Nephron (organoid): ENCODE results near the gene BATF3.
"Not testable (repeated sequence)": the region's sequence is repeated elsewhere in the genome, so short reads cannot be mapped to it uniquely, and the experiment has no call there.

Experiments
- H3K27ac Mint-ChIP-seq, 3 experiments: 2 replicates each; pipeline ENCODE4 v1.8.0; 2020; ENCODE audit warnings: mixed read lengths in 3 of 3, mild to moderate bottlenecking in 2 of 3, moderate library complexity in 1 of 3
- H3K27me3 Mint-ChIP-seq: 2 replicates; pipeline ENCODE4 v1.8.0; 2021; ENCODE audit warnings: low read depth, mild to moderate bottlenecking, moderate library complexity, mixed read lengths
- H3K36me3 Mint-ChIP-seq: 2 replicates; pipeline ENCODE4 v1.8.0; 2020; ENCODE audit warnings: low read depth, mixed read lengths
- H3K4me1 Mint-ChIP-seq: 2 replicates; pipeline ENCODE4 v1.8.0; 2020; ENCODE audit warnings: mixed read lengths
- H3K4me3 Mint-ChIP-seq, 3 experiments: 2 replicates each; pipeline ENCODE4 v1.8.0; 2020; ENCODE audit warnings: mild to moderate bottlenecking in 3 of 3, mixed read lengths in 3 of 3, moderate library complexity in 2 of 3
- H3K9me3 Mint-ChIP-seq: 2 replicates; pipeline ENCODE4 v1.8.0; 2020; ENCODE audit warnings: mixed read lengths
- TF ChIP-seq, protein P1 (sequence below), 3 experiments: fragments of 200-600 bp; sonication (generic); IDR thresholded peaks; one replicate each; pipeline ENCODE4 v1.5.0; 2021; ENCODE audit warnings: antibody characterized with exemption in 3 of 3; ENCODE audit not compliant: unreplicated experiment in 3 of 3

Gene BATF3

DNA sequence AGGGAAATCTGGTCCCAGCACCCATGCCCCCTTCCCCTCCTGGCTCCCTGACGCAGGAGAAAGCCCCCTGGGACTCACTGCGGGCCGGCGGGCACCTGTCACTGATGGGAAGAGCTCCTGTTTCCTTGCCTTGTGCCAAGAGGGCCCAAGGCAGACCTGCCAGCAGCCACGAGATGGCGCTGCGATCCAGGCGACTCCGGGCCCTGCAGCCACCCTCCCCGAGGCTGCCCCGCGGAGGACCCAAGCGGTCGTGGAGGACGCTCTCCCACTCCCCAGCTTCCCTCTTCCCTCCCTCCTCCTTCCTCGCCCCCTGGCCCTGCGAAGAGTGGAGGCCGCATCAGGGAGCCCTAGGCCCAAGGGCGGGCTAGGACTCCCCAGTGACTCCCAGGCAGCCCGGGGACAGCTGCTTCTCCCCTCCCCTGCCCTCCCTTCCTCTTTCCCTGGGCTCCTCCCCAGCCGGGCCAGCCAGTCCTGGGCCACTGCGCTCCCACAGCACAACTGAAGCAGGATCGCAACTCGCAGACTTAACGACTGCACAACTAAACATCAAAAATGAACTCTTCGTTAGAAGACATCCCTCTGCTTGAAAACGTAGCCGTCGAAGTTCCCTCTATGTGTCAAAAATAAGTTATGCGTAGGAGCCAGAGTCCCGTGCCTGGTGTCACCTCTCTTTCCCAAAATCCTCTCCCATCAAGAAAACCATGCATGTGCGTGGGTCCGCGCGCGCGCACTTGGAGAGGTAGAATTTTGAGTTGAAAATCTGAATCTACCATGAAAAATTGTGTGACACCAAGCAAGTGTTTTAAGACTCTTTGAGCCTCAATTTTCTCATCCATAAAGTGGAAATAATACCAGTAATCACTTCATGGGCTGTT is 34.2 kb downstream of the BATF3 start:
- Mint-ChIP-seq H3K4me3 (peak overlapping the region; percentile 78 to 85 (median 82)), H3K27ac (peak overlapping the region; percentile 16 to 43 (median 26)), H3K9me3 (peaks cover 2% of the 10 kb centered on the region), H3K4me1 (peaks cover 28% of the 10 kb centered on the region), H3K36me3 (no peaks in the 10 kb centered on the region), H3K27me3 (peaks cover 18% of the 10 kb centered on the region)
- TF ChIP-seq, protein P1, sequence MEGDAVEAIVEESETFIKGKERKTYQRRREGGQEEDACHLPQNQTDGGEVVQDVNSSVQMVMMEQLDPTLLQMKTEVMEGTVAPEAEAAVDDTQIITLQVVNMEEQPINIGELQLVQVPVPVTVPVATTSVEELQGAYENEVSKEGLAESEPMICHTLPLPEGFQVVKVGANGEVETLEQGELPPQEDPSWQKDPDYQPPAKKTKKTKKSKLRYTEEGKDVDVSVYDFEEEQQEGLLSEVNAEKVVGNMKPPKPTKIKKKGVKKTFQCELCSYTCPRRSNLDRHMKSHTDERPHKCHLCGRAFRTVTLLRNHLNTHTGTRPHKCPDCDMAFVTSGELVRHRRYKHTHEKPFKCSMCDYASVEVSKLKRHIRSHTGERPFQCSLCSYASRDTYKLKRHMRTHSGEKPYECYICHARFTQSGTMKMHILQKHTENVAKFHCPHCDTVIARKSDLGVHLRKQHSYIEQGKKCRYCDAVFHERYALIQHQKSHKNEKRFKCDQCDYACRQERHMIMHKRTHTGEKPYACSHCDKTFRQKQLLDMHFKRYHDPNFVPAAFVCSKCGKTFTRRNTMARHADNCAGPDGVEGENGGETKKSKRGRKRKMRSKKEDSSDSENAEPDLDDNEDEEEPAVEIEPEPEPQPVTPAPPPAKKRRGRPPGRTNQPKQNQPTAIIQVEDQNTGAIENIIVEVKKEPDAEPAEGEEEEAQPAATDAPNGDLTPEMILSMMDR (IDR thresholded peaks at IDR 0.05; ENCODE audit: unreplicated experiment in 3 of 3) = peak; percentile 96 to 97 (median 96)

DNA sequence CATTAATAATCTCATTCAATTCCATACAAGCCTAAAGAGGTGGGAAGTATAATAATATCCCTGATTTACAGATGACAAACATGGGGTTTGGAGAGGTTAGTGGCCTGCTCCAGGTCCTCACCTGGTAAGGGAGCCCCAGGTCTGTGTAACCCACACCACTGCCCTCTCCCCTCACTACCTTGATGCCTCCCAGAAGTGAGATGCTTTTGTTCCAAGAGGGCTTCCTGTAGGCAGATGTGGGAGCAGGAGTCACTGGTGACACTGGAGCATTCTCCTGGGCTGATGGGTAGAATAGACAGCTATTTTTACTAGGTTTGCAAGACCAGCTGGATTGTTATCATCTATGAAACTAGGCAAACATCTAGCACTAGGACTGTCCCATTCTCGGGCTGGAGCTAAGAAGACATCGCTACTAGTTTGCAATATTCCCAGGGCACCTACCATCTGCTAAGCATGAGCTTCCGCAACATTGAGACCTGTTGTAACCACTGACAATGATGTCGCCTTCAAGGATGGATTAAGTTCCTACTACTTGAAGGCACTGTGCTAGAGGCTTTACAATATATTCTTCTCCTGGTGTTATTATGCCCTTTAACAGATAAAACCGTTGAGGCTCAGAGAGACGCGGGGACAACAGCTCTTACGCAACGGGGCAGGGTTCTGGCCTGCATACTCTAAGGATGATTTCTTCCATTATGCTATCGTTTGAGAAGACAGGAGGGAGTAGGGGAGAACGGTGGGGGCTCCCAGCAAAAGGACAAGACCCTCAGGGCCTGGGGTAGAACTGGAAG is 35.0 kb downstream of the BATF3 start:
- H3K27me3 Mint-ChIP-seq = peaks cover 18% of the 10 kb centered on the region
- peaks cover 28% of the 10 kb centered on the region for H3K4me1 Mint-ChIP-seq
- H3K27ac Mint-ChIP-seq = no peak overlapping the region
- H3K36me3 Mint-ChIP-seq = no peaks in the 10 kb centered on the region
- H3K4me3 Mint-ChIP-seq = peak overlapping the region in 2 of 3 experiments; percentile 69 to 82
- TF ChIP-seq, protein P1 (IDR thresholded peaks at IDR 0.05; ENCODE audit: unreplicated experiment in 3 of 3) = no peak
- H3K9me3 Mint-ChIP-seq = peaks cover 2% of the 10 kb centered on the region

DNA sequence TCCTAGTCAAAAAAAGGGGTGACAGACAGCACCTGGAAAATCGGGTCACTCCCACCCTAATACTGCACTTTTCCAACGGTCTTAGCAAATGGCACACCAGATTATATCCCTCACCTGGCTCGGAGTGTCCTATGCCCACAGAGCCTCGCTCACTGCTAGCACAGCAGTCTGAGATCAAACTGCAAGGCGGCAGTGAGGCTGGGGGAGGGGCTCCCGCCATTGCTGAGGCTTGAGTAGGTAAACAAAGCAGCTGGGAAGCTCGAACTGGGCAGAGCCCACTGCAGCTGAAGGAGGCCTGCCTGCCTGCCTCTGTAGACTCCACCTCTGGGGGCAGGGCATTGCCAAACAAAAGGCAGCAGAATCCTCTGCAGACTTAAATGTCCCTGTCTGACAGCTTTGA is 41.4 kb downstream of the BATF3 start:
- peaks cover 10% of the 10 kb centered on the region for H3K27me3 Mint-ChIP-seq
- not testable (repeated sequence) for H3K4me1 Mint-ChIP-seq, H3K27ac Mint-ChIP-seq, H3K9me3 Mint-ChIP-seq, H3K36me3 Mint-ChIP-seq, H3K4me3 Mint-ChIP-seq

DNA sequence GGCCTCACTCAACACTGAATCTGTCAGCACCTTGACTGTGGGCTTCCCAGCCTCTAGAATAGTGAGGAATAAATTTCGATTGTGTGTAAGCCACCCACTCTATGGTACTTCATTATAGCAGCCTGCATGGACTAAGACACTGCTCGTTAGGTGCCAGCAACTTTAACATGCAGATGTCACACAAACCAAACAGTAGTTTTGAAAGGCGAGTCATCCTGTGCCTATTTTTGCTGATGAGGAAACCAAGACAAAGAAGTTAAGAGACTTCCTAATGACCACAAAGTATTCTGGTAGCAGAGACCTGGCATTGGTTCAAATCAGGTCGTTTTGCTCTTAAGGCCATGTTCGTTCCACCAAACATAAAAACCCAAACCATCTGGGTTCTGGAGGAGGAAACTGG is 42.9 kb downstream of the BATF3 start:
- TF ChIP-seq, protein P1 (IDR thresholded peaks at IDR 0.05; ENCODE audit: unreplicated experiment in 3 of 3) = no peak
- Mint-ChIP-seq H3K27ac (no peak overlapping the region), H3K4me1 (no peaks in the 10 kb centered on the region), H3K9me3 (peaks cover 6% of the 10 kb centered on the region), H3K4me3 (no peak overlapping the region), H3K36me3 (no peaks in the 10 kb centered on the region), H3K27me3 (peaks cover 7% of the 10 kb centered on the region)

DNA sequence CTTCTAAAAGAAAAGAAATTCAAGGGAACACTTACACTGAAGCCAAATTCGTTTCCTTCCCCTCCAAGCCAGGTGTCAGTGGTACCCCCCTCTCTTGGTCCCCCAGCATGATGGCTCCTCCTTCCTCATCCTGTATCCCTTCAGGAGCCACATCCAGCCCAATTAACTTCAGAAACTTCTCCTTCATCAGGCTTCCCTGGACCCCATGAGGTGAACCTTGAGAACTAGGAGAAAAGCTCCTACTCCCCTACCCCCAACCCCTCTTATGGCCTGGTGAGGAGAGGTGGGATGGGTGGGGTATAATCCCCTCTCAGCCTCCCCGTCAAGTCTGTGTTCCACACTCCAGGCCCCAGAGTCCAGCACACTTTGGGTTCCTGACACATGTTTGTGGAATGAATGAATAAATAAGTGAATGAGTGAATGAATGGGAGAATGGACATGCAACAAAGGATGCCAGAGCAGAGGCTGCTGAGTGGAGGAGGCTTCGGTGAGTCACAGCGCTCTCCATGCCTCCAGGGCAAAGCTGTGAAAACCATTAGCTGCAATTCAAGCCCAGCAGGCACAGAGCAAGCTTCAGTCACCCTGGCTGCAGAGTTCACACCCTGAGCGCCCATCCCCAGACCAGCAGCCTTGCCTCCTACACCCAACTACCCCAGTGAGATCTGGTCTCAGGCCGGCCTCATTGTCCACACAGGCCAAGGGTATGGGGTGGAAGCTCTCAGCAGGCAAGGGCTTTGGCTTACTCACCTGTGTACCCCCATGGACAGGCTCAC is 43.8 kb downstream of the BATF3 start:
- peaks cover 5% of the 10 kb centered on the region for H3K4me1 Mint-ChIP-seq
- TF ChIP-seq, protein P1 (IDR thresholded peaks at IDR 0.05; ENCODE audit: unreplicated experiment in 3 of 3) = no peak
- H3K36me3 Mint-ChIP-seq = no peaks in the 10 kb centered on the region
- peaks cover 5% of the 10 kb centered on the region for H3K9me3 Mint-ChIP-seq
- peaks cover 7% of the 10 kb centered on the region for H3K27me3 Mint-ChIP-seq
- no peak overlapping the region for H3K4me3 Mint-ChIP-seq
- no peak overlapping the region for H3K27ac Mint-ChIP-seq

DNA sequence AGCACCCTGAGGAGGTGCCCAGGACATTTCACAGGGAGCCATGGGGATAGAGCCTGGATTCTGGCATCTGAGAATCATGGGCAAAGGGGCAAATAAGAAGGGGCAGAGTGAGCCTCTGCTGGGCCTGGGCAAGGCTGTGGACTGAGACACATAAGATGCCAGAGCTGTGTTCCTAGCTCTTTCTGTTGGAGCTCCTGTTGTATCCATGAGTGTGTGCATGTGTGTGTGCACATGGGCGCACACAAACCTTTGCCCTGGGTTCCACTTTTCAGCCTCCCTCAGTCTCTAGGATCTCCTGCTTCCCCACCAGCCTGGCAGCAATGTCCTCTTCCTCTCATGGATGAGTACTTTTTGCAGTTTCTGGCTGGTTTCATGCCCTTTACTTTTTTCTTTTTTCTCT is 47.0 kb downstream of the BATF3 start:
- Mint-ChIP-seq H3K4me1 (peaks cover 15% of the 10 kb centered on the region), H3K27ac (no peak overlapping the region), H3K36me3 (no peaks in the 10 kb centered on the region), H3K9me3 (no peaks in the 10 kb centered on the region), H3K4me3 (no peak overlapping the region), H3K27me3 (peaks cover 4% of the 10 kb centered on the region)
- TF ChIP-seq, protein P1 (IDR thresholded peaks at IDR 0.05; ENCODE audit: unreplicated experiment in 3 of 3) = no peak
